ENCODE data around the gene TRAF3. TPM values are rescaled to one million over a fixed set of nuclear protein-coding genes. Genes with fewer than 3 reads are reported as not detected.
A peak's percentile ranks its signal among the peaks of the same experiment; 100 is the strongest.

Gene TRAF3
- total RNA-seq, 6 experiments from 2014 or later = 19.9 to 28.8 (median 22.6) TPM

DNA sequence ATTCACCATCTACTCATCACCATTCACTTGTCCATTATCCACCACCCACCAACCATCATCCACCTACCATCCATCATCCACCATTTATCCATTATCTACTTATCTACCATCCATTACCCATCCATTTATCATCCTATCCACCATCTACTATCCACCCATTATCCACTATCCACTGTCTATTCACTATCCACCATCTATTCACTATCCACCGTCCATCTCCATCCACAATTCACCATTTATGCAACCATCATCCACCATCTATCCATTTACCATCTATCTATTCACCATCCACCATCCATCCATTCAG is 143.7 kb downstream of the TRAF3 start:
- peaks cover 6% of the 10 kb centered on the region for H3K27me3 Mint-ChIP-seq (ENCODE audit: insufficient read depth)
- H3K4me1 Mint-ChIP-seq (ENCODE audit: low read depth) = no peaks in the 10 kb centered on the region
- DNase-seq = no peak
- no peaks in the 10 kb centered on the region for H3K9me3 Mint-ChIP-seq
- H3K4me3 Mint-ChIP-seq = no peak overlapping the region
- TF ChIP-seq, protein P1, sequence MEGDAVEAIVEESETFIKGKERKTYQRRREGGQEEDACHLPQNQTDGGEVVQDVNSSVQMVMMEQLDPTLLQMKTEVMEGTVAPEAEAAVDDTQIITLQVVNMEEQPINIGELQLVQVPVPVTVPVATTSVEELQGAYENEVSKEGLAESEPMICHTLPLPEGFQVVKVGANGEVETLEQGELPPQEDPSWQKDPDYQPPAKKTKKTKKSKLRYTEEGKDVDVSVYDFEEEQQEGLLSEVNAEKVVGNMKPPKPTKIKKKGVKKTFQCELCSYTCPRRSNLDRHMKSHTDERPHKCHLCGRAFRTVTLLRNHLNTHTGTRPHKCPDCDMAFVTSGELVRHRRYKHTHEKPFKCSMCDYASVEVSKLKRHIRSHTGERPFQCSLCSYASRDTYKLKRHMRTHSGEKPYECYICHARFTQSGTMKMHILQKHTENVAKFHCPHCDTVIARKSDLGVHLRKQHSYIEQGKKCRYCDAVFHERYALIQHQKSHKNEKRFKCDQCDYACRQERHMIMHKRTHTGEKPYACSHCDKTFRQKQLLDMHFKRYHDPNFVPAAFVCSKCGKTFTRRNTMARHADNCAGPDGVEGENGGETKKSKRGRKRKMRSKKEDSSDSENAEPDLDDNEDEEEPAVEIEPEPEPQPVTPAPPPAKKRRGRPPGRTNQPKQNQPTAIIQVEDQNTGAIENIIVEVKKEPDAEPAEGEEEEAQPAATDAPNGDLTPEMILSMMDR (IDR thresholded peaks at IDR 0.05) = no peak
- no peaks in the 10 kb centered on the region for H3K36me3 Mint-ChIP-seq (ENCODE audit: low read depth)
- H3K27ac Mint-ChIP-seq = no peak overlapping the region

DNA sequence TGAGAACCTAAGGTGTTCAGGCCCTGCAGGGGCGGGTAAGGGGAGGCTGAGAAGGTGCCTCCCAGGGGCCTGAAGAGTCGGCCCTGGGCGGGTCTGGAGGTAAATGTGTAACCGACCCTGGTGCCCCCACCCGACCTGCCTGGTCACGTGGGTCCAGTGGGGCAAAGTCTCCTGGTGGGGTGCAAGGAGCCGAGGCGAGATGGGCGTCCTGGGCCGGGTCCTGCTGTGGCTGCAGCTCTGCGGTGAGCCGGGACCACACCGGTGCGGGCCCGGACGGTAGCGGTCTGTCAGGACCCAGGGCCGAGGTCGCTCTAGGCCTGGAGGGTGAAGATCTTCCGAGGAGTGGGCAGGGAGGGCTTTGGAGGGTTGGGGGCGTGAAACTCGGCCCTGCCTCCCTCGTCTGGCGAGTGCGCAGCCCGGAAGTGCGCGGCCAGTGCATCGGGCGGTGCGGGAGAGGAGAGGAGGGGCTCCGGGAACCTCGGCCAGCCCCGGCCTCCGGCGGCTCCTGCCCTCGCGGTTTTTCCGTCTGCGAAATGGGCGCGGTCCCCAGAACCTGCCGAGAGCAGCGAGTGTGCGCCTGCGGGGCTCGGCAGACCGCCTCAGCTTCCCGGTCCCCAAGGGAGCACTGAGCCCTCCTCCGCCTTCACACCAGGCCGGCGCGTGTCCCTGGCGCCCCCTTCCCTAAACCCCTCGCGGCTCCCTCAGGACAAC is 145.4 kb downstream of the TRAF3 start, which contains the start of gene AMN:
TSS of gene AMN (plus strand) at position 174 of the 711 bp plus-strand sequence. CDS start at position 200, 26 bp downstream.
- H3K27me3 Mint-ChIP-seq (ENCODE audit: insufficient read depth) = peaks cover 11% of the 10 kb centered on the region
- no peak within 1 kb of the TSS for H3K27ac Mint-ChIP-seq
- TF ChIP-seq, protein P1 (IDR thresholded peaks at IDR 0.05) = no peak
- no peak within 1 kb of the TSS for H3K4me3 Mint-ChIP-seq
- no peak for DNase-seq
- H3K36me3 Mint-ChIP-seq (ENCODE audit: low read depth) = no peaks in the 10 kb centered on the region
- H3K4me1 Mint-ChIP-seq (ENCODE audit: low read depth) = no peaks in the 10 kb centered on the region
- H3K9me3 Mint-ChIP-seq = no peaks in the 10 kb centered on the region

DNA sequence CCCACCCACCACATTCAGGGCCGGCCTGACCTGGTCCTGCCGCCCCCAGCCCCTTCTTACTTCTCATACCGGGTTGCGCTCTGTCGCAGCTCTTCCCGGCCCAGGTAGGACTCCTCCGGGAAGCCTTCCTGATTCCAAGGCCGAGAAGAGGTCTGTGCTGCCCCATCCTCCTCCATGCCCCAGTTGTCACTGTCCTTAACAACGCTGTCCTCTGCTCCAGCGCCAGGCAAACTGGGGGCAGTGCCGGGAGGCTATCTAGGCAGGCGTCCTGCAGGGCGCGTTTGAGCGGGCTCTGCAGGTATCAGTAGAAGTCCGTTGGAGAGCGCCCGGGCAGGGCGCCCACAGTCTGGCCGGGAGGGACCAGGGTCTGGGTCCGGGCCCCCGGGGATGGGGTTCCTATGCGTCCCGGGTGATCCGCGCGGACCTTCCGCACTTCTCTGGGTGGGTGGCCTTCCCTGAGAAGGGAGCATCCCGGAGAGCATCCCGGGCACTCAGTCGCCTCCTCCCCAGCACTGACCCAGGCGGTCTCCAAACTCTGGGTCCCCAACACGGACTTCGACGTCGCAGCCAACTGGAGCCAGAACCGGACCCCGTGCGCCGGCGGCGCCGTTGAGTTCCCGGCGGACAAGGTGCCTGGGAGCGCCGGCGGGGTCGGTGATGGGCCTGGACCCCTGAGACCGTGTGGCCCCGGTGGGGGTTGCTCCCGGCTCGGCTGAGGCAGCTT is 146.1 kb downstream of the TRAF3 start:
- Mint-ChIP-seq H3K9me3 (no peaks in the 10 kb centered on the region), H3K27ac (no peak overlapping the region), H3K4me1 (ENCODE audit: low read depth) (no peaks in the 10 kb centered on the region), H3K27me3 (ENCODE audit: insufficient read depth) (peaks cover 12% of the 10 kb centered on the region), H3K4me3 (no peak overlapping the region), H3K36me3 (ENCODE audit: low read depth) (no peaks in the 10 kb centered on the region)
- TF ChIP-seq, protein P1 (IDR thresholded peaks at IDR 0.05) = no peak
- no peak for DNase-seq

DNA sequence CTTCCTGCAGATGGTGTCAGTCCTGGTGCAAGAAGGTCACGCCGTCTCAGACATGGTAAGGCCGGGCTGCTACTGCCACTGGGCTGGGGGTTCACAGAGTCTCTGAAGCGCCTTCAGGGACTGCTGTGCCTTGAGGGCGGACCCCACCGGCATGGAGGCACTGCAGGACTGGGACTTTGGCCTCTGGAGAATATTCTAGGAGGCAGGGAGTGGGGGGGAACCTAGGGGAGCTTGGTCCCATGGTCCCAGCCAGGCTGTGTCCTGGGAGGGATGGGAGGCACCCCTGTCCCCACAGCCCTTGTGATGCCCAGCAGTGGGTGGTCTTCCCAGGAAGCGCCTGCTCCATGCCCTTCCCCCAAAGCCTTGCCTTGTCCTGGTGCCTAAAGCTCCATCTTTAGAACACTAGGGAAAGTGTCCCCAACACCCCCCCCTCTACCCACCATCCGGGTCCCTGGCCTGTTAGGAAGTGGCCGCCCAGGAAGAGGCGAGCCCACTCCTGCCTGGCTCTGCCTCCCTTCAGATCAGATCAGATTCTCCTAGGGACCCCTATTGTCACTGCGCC is 146.8 kb downstream of the TRAF3 start:
- no peak overlapping the region for H3K27ac Mint-ChIP-seq
- no peaks in the 10 kb centered on the region for H3K4me1 Mint-ChIP-seq (ENCODE audit: low read depth)
- H3K27me3 Mint-ChIP-seq (ENCODE audit: insufficient read depth) = peaks cover 15% of the 10 kb centered on the region
- no peaks in the 10 kb centered on the region for H3K36me3 Mint-ChIP-seq (ENCODE audit: low read depth)
- DNase-seq = no peak
- H3K9me3 Mint-ChIP-seq = no peaks in the 10 kb centered on the region
- no peak overlapping the region for H3K4me3 Mint-ChIP-seq
- TF ChIP-seq, protein P1 (IDR thresholded peaks at IDR 0.05) = no peak

DNA sequence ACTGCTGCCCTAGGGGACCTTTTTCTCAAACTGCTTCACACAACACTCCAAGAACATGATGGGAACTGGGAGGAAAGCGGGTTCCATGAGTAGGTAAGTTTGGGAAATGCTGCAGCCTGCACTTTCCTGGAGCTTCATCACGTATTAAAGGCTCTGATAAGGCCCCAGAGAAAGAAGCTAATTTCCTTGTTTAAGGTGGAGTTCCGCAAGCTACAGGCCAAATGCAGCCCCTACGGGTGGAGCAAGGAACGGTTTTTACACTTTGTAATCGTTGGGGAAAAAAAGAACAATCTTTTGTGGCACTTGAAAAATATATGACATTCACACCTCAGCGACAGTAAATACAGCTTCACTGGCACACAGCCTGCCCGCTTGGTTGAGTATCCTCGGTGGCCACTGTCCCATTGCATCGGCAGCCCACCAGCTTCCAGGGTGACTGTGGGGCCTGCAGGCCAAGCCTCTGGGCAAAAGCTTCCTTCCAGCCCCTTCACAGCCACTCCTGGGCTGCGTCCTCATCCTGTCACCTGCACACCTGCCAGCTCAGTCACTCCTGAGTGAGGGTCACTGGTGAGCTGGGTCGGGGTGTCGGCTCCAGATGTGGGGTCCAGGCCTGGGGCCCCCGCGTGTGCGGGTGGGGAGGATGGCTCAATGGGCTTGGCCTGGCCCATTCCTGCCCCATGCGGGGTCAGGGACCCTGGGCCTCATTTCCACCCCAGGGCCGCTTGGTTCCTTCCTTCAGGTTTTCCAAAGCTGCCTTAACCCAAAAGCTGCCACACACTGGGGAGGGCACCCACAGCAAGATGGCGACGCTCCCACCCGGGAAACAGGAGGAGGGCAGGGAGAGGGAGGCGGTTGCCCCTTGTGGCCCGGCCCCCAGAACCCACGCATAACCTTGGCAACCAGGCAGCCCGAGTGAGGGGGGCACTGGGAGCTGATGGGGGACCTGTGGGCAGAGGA is 147.7 kb downstream of the TRAF3 start:
- H3K4me3 Mint-ChIP-seq = no peak overlapping the region
- no peaks in the 10 kb centered on the region for H3K4me1 Mint-ChIP-seq (ENCODE audit: low read depth)
- no peak for DNase-seq
- TF ChIP-seq, protein P1 (IDR thresholded peaks at IDR 0.05) = peak; percentile 38; the same call in 1 of the 2 replicates
- no peaks in the 10 kb centered on the region for H3K36me3 Mint-ChIP-seq (ENCODE audit: low read depth)
- H3K27ac Mint-ChIP-seq = no peak overlapping the region
- no peaks in the 10 kb centered on the region for H3K9me3 Mint-ChIP-seq
- peaks cover 18% of the 10 kb centered on the region for H3K27me3 Mint-ChIP-seq (ENCODE audit: insufficient read depth)
